ENCODE data around the gene SULF2. TPM values are rescaled to one million over a fixed set of nuclear protein-coding genes. Genes with fewer than 3 reads are reported as not detected.
A peak's percentile ranks its signal among the peaks of the same experiment; 100 is the strongest.

Gene SULF2
- total and polyA plus RNA-seq, 8 donors: 11.3 to 42.0 (median 15.8) TPM

- H3K4me1 ChIP-seq: peaks cover 0 to 9% of the 10 kb centered on the region in 2 donors
- H3K27me3 ChIP-seq: peaks cover 0 to 10% of the 10 kb centered on the region in 2 donors
- intact Hi-C loops (cut with DNase I): no loop called here
- H3K4me3 ChIP-seq: no peak overlapping the region
- no peak for ATAC-seq
- DNase-seq: no peak
- H3K36me3 ChIP-seq: no peaks in the 10 kb centered on the region
- TF ChIP-seq CTCF (IDR thresholded peaks at IDR 0.05): no peak
- H3K9me3 ChIP-seq: no peaks in the 10 kb centered on the region
- H3K27ac ChIP-seq: no peak overlapping the region
Observed at GRCh38 chr20:47718398-47718797, 66.9 kb downstream of the SULF2 start.

GRCh38 chr20:47717421-47717820 lies 67.9 kb downstream of the SULF2 start:
- no peak overlapping the region for H3K4me3 ChIP-seq
- DNase-seq: no peak
- H3K27me3 ChIP-seq: peaks cover 0 to 10% of the 10 kb centered on the region in 2 donors
- no peaks in the 10 kb centered on the region for H3K9me3 ChIP-seq
- H3K4me1 ChIP-seq: peaks cover 0 to 9% of the 10 kb centered on the region in 2 donors
- intact Hi-C loops (cut with DNase I): no loop called here
- no peak for TF ChIP-seq CTCF (IDR thresholded peaks at IDR 0.05)
- no peak overlapping the region for H3K27ac ChIP-seq
- no peaks in the 10 kb centered on the region for H3K36me3 ChIP-seq
- ATAC-seq: no peak

GRCh38 chr20:47713878-47714450 lies 71.3 kb downstream of the SULF2 start:
- Histone ChIP-seq H3K27ac (no peak overlapping the region), H3K36me3 (no peaks in the 10 kb centered on the region), H3K27me3 (peaks cover 0 to 18% of the 10 kb centered on the region in 2 donors), H3K9me3 (no peaks in the 10 kb centered on the region), H3K4me1 (no peaks in the 10 kb centered on the region), H3K4me3 (no peak overlapping the region)
- DNase-seq: no peak
- TF ChIP-seq CTCF (IDR thresholded peaks at IDR 0.05): no peak
- peak; percentile 27 for ATAC-seq
- intact Hi-C loops (cut with DNase I): no loop called here

GRCh38 chr20:47713163-47713562 lies 72.1 kb downstream of the SULF2 start:
- H3K4me3 ChIP-seq: no peak overlapping the region
- H3K27me3 ChIP-seq: peaks cover 0 to 18% of the 10 kb centered on the region in 2 donors
- no peak overlapping the region for H3K27ac ChIP-seq
- H3K4me1 ChIP-seq: no peaks in the 10 kb centered on the region
- no peaks in the 10 kb centered on the region for H3K36me3 ChIP-seq
- ATAC-seq: no peak
- no peak for DNase-seq
- no peaks in the 10 kb centered on the region for H3K9me3 ChIP-seq
- TF ChIP-seq CTCF (IDR thresholded peaks at IDR 0.05): no peak
- intact Hi-C loops (cut with DNase I): no loop called here

- ATAC-seq (no peak), DNase-seq (no peak)
- peaks cover 0 to 22% of the 10 kb centered on the region in 2 donors for H3K27me3 ChIP-seq
- H3K36me3 ChIP-seq: no peaks in the 10 kb centered on the region
- H3K4me3 ChIP-seq: no peak overlapping the region
- H3K27ac ChIP-seq: no peak overlapping the region
- H3K4me1 ChIP-seq: no peaks in the 10 kb centered on the region
- intact Hi-C loops (cut with DNase I): no loop called here
- no peaks in the 10 kb centered on the region for H3K9me3 ChIP-seq
- TF ChIP-seq CTCF (IDR thresholded peaks at IDR 0.05): no peak
Observed at GRCh38 chr20:47711046-47711752, 74.1 kb downstream of the SULF2 start.

All from left lung (tissue), 10 donors.